GM23338 (cell line): ENCODE measurements around the gene TMEM11. TPM values are rescaled to one million over a fixed set of nuclear protein-coding genes. Genes with fewer than 3 reads are reported as not detected.

Experiments used
- ATAC-seq: fragments of 200-7000 bp; cut with Tn5 transposase; 3 replicates; pipeline ENCODE4 v1.9.1; 2020
- DNase-seq: peaks from one replicate; pipeline ENCODE4 v3.0.0-alpha.2; 2015; ENCODE audit warnings: low spot score
- H2AFZ ChIP-seq: fragments of 200-600 bp; sonication (generic); 2 replicates; pipeline ENCODE4 v1.8.0; 2016; ENCODE audit warnings: antibody characterized with exemption, mild to moderate bottlenecking, moderate library complexity
- H3F3A ChIP-seq: fragments of 200-600 bp; sonication (generic); replicated peaks from 2 replicates; pipeline ENCODE4 v1.8.0; 2017; ENCODE audit warnings: antibody characterized with exemption, mixed run types, low read depth
- H3K27ac ChIP-seq: fragments of 200-600 bp; sonication (generic); 2 replicates; pipeline ENCODE4 v1.6.1; 2016; ENCODE audit warnings: low read depth
- H3K27me3 ChIP-seq: fragments of 200-600 bp; sonication (generic); 2 replicates; pipeline ENCODE4 v1.8.0; 2016; ENCODE audit warnings: mild to moderate bottlenecking, mixed run types, moderate library complexity; ENCODE audit not compliant: insufficient read depth
- H3K36me3 ChIP-seq: fragments of 200-600 bp; sonication (generic); 2 replicates; pipeline ENCODE4 v1.8.0; 2016; ENCODE audit warnings: mild to moderate bottlenecking; ENCODE audit not compliant: insufficient read depth
- H3K4me1 ChIP-seq: fragments of 200-600 bp; sonication (generic); 2 replicates; pipeline ENCODE4 v1.8.0; 2016; ENCODE audit warnings: mild to moderate bottlenecking, moderate library complexity; ENCODE audit not compliant: insufficient read depth
- H3K4me2 ChIP-seq: fragments of 200-600 bp; sonication (generic); 2 replicates; pipeline ENCODE4 v1.7.1; 2017; ENCODE audit warnings: mixed run types
- H3K4me3 ChIP-seq: fragments of 200-600 bp; sonication (generic); 2 replicates; pipeline ENCODE4 v1.6.1; 2016; ENCODE audit warnings: mixed run types
- H3K79me2 ChIP-seq: fragments of 200-600 bp; sonication (generic); replicated peaks from 2 replicates; pipeline ENCODE4 v1.8.0; 2017; ENCODE audit warnings: mild to moderate bottlenecking; ENCODE audit not compliant: insufficient read depth
- H3K9me2 ChIP-seq: fragments of 200-600 bp; sonication (generic); 2 replicates; pipeline ENCODE4 v1.8.0; 2017; ENCODE audit not compliant: insufficient read depth
- H4K20me1 ChIP-seq: fragments of 200-600 bp; sonication (generic); replicated peaks from 2 replicates; pipeline ENCODE4 v1.8.0; 2017; ENCODE audit warnings: mild to moderate bottlenecking; ENCODE audit not compliant: insufficient read depth
- H3K27ac Mint-ChIP-seq: 2 replicates; pipeline ENCODE4 v1.8.0; 2020; ENCODE audit warnings: inconsistent platforms, mild to moderate bottlenecking, moderate library complexity, mixed read lengths
- H3K27me3 Mint-ChIP-seq: 3 replicates; pipeline ENCODE4 v1.8.0; 2022; ENCODE audit warnings: low read depth, mild to moderate bottlenecking, moderate library complexity, mixed read lengths, inconsistent platforms; ENCODE audit not compliant: insufficient read depth, poor library complexity
- H3K36me3 Mint-ChIP-seq: 3 replicates; pipeline ENCODE4 v1.8.0; 2021; ENCODE audit warnings: low read depth, mild to moderate bottlenecking, inconsistent platforms, moderate library complexity, mixed read lengths
- H3K4me1 Mint-ChIP-seq: 3 replicates; pipeline ENCODE4 v1.8.0; 2020; ENCODE audit warnings: mild to moderate bottlenecking, inconsistent platforms, mixed read lengths
- H3K4me3 Mint-ChIP-seq: 3 replicates; pipeline ENCODE4 v1.8.0; 2021; ENCODE audit warnings: moderate library complexity, mild to moderate bottlenecking, inconsistent platforms, mixed read lengths
- H3K9me3 Mint-ChIP-seq: 3 replicates; pipeline ENCODE4 v1.8.0; 2020; ENCODE audit warnings: moderate library complexity, mild to moderate bottlenecking, inconsistent platforms, mixed read lengths
- CREB1 ChIP-seq: fragments of 250-450 bp; sonication (Bioruptor Pico); IDR thresholded peaks from 2 replicates; pipeline ENCODE4 v1.5.0; 2020; ENCODE audit warnings: low read depth, mild to moderate bottlenecking, moderate library complexity
- CTCF ChIP-seq, 2 experiments: fragments of 200-600 bp in 1 of 2; sonication (generic) in 1 of 2; conservative IDR thresholded peaks; 2 replicates each; pipeline versions ENCODE4 v1.5.1 to v1.6.1; 2016 to 2017; ENCODE audit warnings: antibody characterized with exemption in 2 of 2, low read depth in 2 of 2, mild to moderate bottlenecking in 2 of 2, moderate library complexity in 1 of 2
- ETS1 ChIP-seq: IDR thresholded peaks from 2 replicates; pipeline ENCODE4 v1.6.1; 2016; ENCODE audit warnings: antibody characterized with exemption
- EZH2 ChIP-seq: fragments of 200-600 bp; sonication (generic); IDR thresholded peaks from one replicate; pipeline ENCODE4 v1.8.0; 2017; ENCODE audit warnings: antibody characterized with exemption, mild to moderate bottlenecking, low read depth; ENCODE audit not compliant: unreplicated experiment
- EZH2phosphoT487 ChIP-seq: fragments of 200-600 bp; sonication (generic); IDR thresholded peaks from one replicate; pipeline ENCODE4 v1.8.1; 2018; ENCODE audit warnings: antibody characterized with exemption; ENCODE audit not compliant: unreplicated experiment
- JUNB ChIP-seq: IDR thresholded peaks from one replicate; pipeline ENCODE4 v1.6.1; 2016; ENCODE audit warnings: antibody characterized with exemption; ENCODE audit not compliant: unreplicated experiment
- NANOG ChIP-seq: IDR thresholded peaks from 2 replicates; pipeline ENCODE4 v1.6.1; 2016; ENCODE audit warnings: antibody characterized with exemption, borderline replicate concordance
- POLR2AphosphoS5 ChIP-seq: IDR thresholded peaks from 2 replicates; pipeline ENCODE4 v1.6.1; 2016; ENCODE audit warnings: antibody characterized with exemption, low read depth
- REST ChIP-seq: IDR thresholded peaks from one replicate; pipeline ENCODE4 v1.6.1; 2018; ENCODE audit warnings: antibody characterized with exemption; ENCODE audit not compliant: unreplicated experiment
- STAT1 ChIP-seq: IDR thresholded peaks from one replicate; pipeline ENCODE4 v1.6.1; 2016; ENCODE audit warnings: antibody characterized with exemption; ENCODE audit not compliant: unreplicated experiment
- ZNF114 ChIP-seq: fragments of 250-450 bp; sonication (Bioruptor Pico); IDR thresholded peaks from 2 replicates; pipeline ENCODE4 v1.5.0; 2020; ENCODE audit warnings: mild to moderate bottlenecking, moderate library complexity
- ZNF331 ChIP-seq: fragments of 250-450 bp; sonication (Bioruptor Pico); IDR thresholded peaks from 2 replicates; pipeline ENCODE4 v1.5.0; 2020; ENCODE audit warnings: low read depth, mild to moderate bottlenecking, moderate library complexity
- ZNF462 ChIP-seq: fragments of 250-450 bp; sonication (Bioruptor Pico); IDR thresholded peaks from 2 replicates; pipeline ENCODE4 v1.5.0; 2020; ENCODE audit warnings: mild to moderate bottlenecking, moderate library complexity
- polyA plus RNA-seq: library from polyadenylated mRNA; unstranded; fragments of >200 nt; fragmentation: Nextera tagmentation; extraction: Ambion mirVana; gene quantifications from 2 replicates; pipeline ENCODE4 v1.2.1, GENCODE V29; 2016
- total RNA-seq: library from RNA; depleted of rRNA; stranded (reverse); fragments of >200 nt; shearing (Covaris generic); gene quantifications from 2 replicates; pipeline ENCODE4 v1.2.3, GENCODE V29; 2014

Gene TMEM11
- total and polyA plus RNA-seq, 2 experiments from 2014 or later, result 38.5 to 90.2 TPM

- Histone ChIP-seq H3F3A (no peaks in the 10 kb centered on the region), H3K27ac (no peak overlapping the region), H3K9me2 (no peaks in the 10 kb centered on the region), H3K4me1 (no peaks in the 10 kb centered on the region), H3K36me3 (no peaks in the 10 kb centered on the region), H3K4me2 (no peak overlapping the region), H3K79me2 (no peaks in the 10 kb centered on the region), H3K4me3 (no peak overlapping the region), H4K20me1 (no peaks in the 10 kb centered on the region), H2AFZ (no peak overlapping the region), H3K27me3 (no peaks in the 10 kb centered on the region)
- Mint-ChIP-seq H3K4me1 (no peaks in the 10 kb centered on the region; the same call in 2 of the 3 replicates), H3K27ac (no peak overlapping the region), H3K9me3 (no peaks in the 10 kb centered on the region; the same call in 2 of the 3 replicates), H3K36me3 (no peaks in the 10 kb centered on the region; the same call in 2 of the 3 replicates), H3K27me3 (peaks cover 13% of the 10 kb centered on the region), H3K4me3 (no peak overlapping the region)
- no peak for TF ChIP-seq EZH2
- no peak for TF ChIP-seq ETS1
- no peak for TF ChIP-seq EZH2phosphoT487
- TF ChIP-seq NANOG, result no peak
- TF ChIP-seq POLR2AphosphoS5, result no peak
- TF ChIP-seq CREB1 (CRISPR knock-in tag), result no peak
- TF ChIP-seq ZNF462, result no peak
- TF ChIP-seq REST, result no peak
- no peak for TF ChIP-seq JUNB
- no peak for TF ChIP-seq CTCF (conservative IDR thresholded peaks at IDR 0.05; ENCODE audit: low read depth in 2 of 2)
- TF ChIP-seq ZNF331 (CRISPR knock-in tag), result no peak
- no peak for TF ChIP-seq STAT1
- no peak for TF ChIP-seq ZNF114 (CRISPR knock-in tag)
- DNase-seq (no peak), ATAC-seq (no peak; the same call in 2 of the 3 replicates)
Measured at GRCh38 chr17:21231533-21231932, 17.6 kb upstream of the TMEM11 start.
